Transverse colon (tissue), 4 donors: ENCODE results near the gene GVQW3. TPM values are rescaled to one million over a fixed set of nuclear protein-coding genes. Genes with fewer than 3 reads are reported as not detected.
A peak's percentile ranks its signal among the peaks of the same experiment; 100 is the strongest.

ENCODE experiments used
- DNase-seq: peaks from one replicate; pipeline ENCODE4 v3.0.0-alpha.2; 2019
- H3K27ac ChIP-seq, 4 donors: fragments of 200-600 bp; sonication (generic); 2 replicates each; pipeline ENCODE4 v1.5.1; 2016 to 2018; ENCODE audit warnings: inconsistent platforms in 4 of 4
- H3K27me3 ChIP-seq: fragments of 200-600 bp; sonication (generic); 2 replicates; pipeline ENCODE4 v1.5.1; 2017; ENCODE audit warnings: inconsistent platforms
- H3K36me3 ChIP-seq, 4 donors: fragments of 200-600 bp; sonication (generic); 2 replicates each; pipeline ENCODE4 v1.5.1; 2017 to 2019; ENCODE audit warnings: inconsistent platforms in 4 of 4
- H3K4me1 ChIP-seq, 4 donors: fragments of 200-600 bp; sonication (generic); 2 replicates each; pipeline ENCODE4 v1.5.1; 2017 to 2020; ENCODE audit warnings: inconsistent platforms in 4 of 4
- H3K4me3 ChIP-seq, 4 donors: fragments of 200-600 bp; sonication (generic); 1 replicate in 1 of 4; 2 replicates in 3 of 4; pipeline versions ENCODE4 v1.5.1 to v1.6.1; 2017 to 2019; ENCODE audit warnings: inconsistent platforms in 4 of 4
- H3K9me3 ChIP-seq, 2 donors: fragments of 200-600 bp; sonication (generic); 2 replicates each; pipeline ENCODE4 v1.5.1; 2017 to 2019; ENCODE audit warnings: inconsistent platforms in 2 of 2
- CTCF ChIP-seq, 5 experiments: fragments of 200-600 bp in 3 of 5; fragments of 450-650 bp in 2 of 5; sonication (generic) in 3 of 5; IDR thresholded peaks; 1 replicate in 2 of 5; 2 replicates in 3 of 5; pipeline ENCODE4 v1.5.1; 2016 to 2017; ENCODE audit warnings: antibody characterized with exemption in 5 of 5, inconsistent platforms in 3 of 5, mild to moderate bottlenecking in 2 of 5, moderate library complexity in 1 of 5
- EP300 ChIP-seq: sonication (generic); formaldehyde crosslinking; IDR thresholded peaks from one replicate; pipeline ENCODE4 v1.6.1; 2017; ENCODE audit warnings: antibody characterized with exemption, low read depth
- POLR2A ChIP-seq: fragments of 450-650 bp; IDR thresholded peaks from one replicate; pipeline ENCODE4 v1.6.1; 2016; ENCODE audit warnings: antibody characterized with exemption, mild to moderate bottlenecking, moderate library complexity
- POLR2AphosphoS5 ChIP-seq, 3 donors: sonication (generic); formaldehyde crosslinking; IDR thresholded peaks; one replicate each; pipeline ENCODE4 v1.6.1; 2016; ENCODE audit warnings: antibody characterized with exemption in 3 of 3
- WGBS, 2 donors: methylation state at CpG; one replicate each; pipeline ENCODE4 v1.1.5; 2018; ENCODE audit warnings: low coverage in 1 of 2; 5-methylcytosine and 5-hydroxymethylcytosine counted together
- in situ Hi-C, 4 donors: fragments of 200-750 bp; cut with MboI; loops; one replicate each; pipeline versions ENCODE4 v1.15.0 to v1.15.1; 2017; ENCODE audit warnings: low sequenced_read_pairs in 3 of 4, low pct_ligation_motif_present in 1 of 4, low pct_unique_long_range_greater_than_20kb in 1 of 4
- intact Hi-C: fragments of 100-400 bp; cut with DNase I; formaldehyde crosslinking; loops from one replicate; pipeline ENCODE4 v1.15.1; 2023; ENCODE audit warnings: low total_unique reads
- total RNA-seq, 4 donors: library from RNA; depleted of rRNA; stranded (reverse); fragments of >200 nt; gene quantifications; one replicate each; pipeline ENCODE4 v1.1.0, GENCODE V29; 2016

The GVQW3 gene
- total RNA-seq, 4 donors from 2014 or later = 1.6 to 5.6 (median 4.3) TPM

GRCh38 chr11:76444065-76444383 is 62.9 kb downstream of the GVQW3 start:
- peaks cover 0 to 14% (median 0%) of the 10 kb centered on the region in 4 donors for H3K36me3 ChIP-seq
- no peaks in the 10 kb centered on the region for H3K27me3 ChIP-seq
- H3K4me1 ChIP-seq = peaks cover 6 to 26% (median 17%) of the 10 kb centered on the region in 4 donors
- no peak for DNase-seq
- TF ChIP-seq EP300 (no peak), POLR2AphosphoS5 (IDR thresholded peaks at IDR 0.05) (no peak), CTCF (IDR thresholded peaks at IDR 0.05) (no peak), POLR2A (no peak)
- H3K9me3 ChIP-seq = no peaks in the 10 kb centered on the region
- in situ Hi-C loops (no loop called here), intact Hi-C loops (loop anchor here (10.0 kb wide), 1 partner anchor 1059 kb away; no protein-coding TSS in a partner anchor)
- WGBS, 2 donors = 0% methylated on average over 10 of the region's 10 CpGs
- H3K27ac ChIP-seq = peak overlapping the region; percentile 93 to 97 (median 94)
- peak overlapping the region; percentile 39 to 99 (median 94) for H3K4me3 ChIP-seq

- WGBS, 2 donors = 0 to 1% methylated on average over 17 to 51 of the region's 53 CpGs
- Histone ChIP-seq H3K27me3 (no peaks in the 10 kb centered on the region), H3K9me3 (no peaks in the 10 kb centered on the region), H3K36me3 (peaks cover 0 to 14% (median 0%) of the 10 kb centered on the region in 4 donors), H3K4me3 (peak within 1 kb of the TSS; percentile 76 to 99 (median 94)), H3K4me1 (peaks cover 6 to 26% (median 17%) of the 10 kb centered on the region in 4 donors), H3K27ac (peak within 1 kb of the TSS; percentile 93 to 97 (median 94))
- peak; percentile 96 for DNase-seq
- TF ChIP-seq CTCF (IDR thresholded peaks at IDR 0.05) (peak in 1 of 5 experiments; percentile 9), POLR2AphosphoS5 (IDR thresholded peaks at IDR 0.05) (peak; percentile 99 to 100 (median 100)), POLR2A (peak; percentile 99), EP300 (no peak)
- intact Hi-C loops = loop anchor here (10.0 kb wide), 1 partner anchor 1060 kb away; no protein-coding TSS in a partner anchor
- in situ Hi-C loops = no loop called here
These were observed 63.4 kb downstream of the GVQW3 start, which contains the start of gene EMSY for GRCh38 chr11:76444384-76445120. TSS of gene EMSY (plus strand) at chr11:76445018. CDS start at chr11:76446939, 1,921 bp downstream.

GRCh38 chr11:76445121-76446084 is 64.3 kb downstream of the GVQW3 start:
- no peaks in the 10 kb centered on the region for H3K9me3 ChIP-seq
- in situ Hi-C loops (no loop called here), intact Hi-C loops (loop anchor here (10.0 kb wide), 1 partner anchor 1061 kb away; no protein-coding TSS in a partner anchor)
- TF ChIP-seq POLR2AphosphoS5 (IDR thresholded peaks at IDR 0.05) (peak; percentile 66 to 78 (median 74)), POLR2A (peak; percentile 45), CTCF (IDR thresholded peaks at IDR 0.05) (no peak), EP300 (no peak)
- H3K36me3 ChIP-seq = peaks cover 0 to 14% (median 0%) of the 10 kb centered on the region in 4 donors
- no peaks in the 10 kb centered on the region for H3K27me3 ChIP-seq
- 0% methylated on average over 1 to 43 of the region's 56 CpGs for WGBS, 2 donors
- peaks cover 6 to 26% (median 17%) of the 10 kb centered on the region in 4 donors for H3K4me1 ChIP-seq
- H3K27ac ChIP-seq = peak overlapping the region; percentile 93 to 97 (median 94)
- peak overlapping the region; percentile 76 to 99 (median 94) for H3K4me3 ChIP-seq
- peak; percentile 78 for DNase-seq
